ENCODE results near the gene SEMG1. TPM values are rescaled to one million over a fixed set of nuclear protein-coding genes. Genes with fewer than 3 reads are reported as not detected.

SEMG1 gene, protein sequence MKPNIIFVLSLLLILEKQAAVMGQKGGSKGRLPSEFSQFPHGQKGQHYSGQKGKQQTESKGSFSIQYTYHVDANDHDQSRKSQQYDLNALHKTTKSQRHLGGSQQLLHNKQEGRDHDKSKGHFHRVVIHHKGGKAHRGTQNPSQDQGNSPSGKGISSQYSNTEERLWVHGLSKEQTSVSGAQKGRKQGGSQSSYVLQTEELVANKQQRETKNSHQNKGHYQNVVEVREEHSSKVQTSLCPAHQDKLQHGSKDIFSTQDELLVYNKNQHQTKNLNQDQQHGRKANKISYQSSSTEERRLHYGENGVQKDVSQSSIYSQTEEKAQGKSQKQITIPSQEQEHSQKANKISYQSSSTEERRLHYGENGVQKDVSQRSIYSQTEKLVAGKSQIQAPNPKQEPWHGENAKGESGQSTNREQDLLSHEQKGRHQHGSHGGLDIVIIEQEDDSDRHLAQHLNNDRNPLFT
- polyA plus RNA-seq (2013, experiment 1 of 2; ENCODE audit: insufficient read length), result not detected
- polyA plus RNA-seq (2013, experiment 2 of 2; ENCODE audit: insufficient read length), result not detected

DNA sequence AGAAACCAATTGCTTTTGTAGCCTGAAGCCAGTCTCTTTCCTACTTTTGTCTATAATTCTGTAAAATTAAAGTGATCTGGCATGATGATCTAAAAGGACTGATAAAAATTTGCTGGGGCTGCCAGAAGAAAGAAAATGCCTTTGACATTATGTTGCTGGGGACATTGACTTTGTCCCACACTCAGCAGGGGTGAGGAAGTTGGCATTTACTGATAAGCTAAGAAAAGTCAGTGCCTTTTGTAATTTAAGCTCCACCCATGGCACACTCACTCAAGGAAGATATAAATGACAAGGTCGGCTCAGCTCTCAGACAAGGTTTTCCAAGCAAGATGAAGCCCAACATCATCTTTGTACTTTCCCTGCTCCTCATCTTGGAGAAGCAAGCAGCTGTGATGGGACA, at the start of gene SEMG1:
SEMG1 (plus strand) TSS at position 309 of the 400 bp plus-strand sequence; CDS start at position 330, 21 bp downstream.
- DNase-seq, result no peak

DNA sequence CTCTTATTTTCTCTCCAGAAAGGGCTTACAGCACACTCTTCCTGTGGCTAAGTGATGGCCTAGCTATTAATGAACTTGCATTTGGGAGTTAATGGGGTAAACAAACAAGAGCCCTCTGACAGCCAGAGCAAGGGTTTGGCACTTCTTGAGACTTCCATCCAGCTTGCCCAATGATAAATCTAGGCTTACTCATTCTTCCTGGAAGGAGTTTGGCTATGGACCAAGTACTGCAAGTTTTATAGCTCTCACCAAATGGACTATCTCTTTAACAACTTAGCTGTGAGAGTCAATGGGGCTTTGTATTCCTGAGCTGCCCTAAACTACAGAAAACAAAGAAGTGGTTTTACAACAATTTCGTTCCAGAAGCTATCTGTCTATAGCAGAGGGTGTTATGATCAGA, 48.9 kb upstream of the SEMG1 start:
- DNase-seq, result peak; percentile 70

DNA sequence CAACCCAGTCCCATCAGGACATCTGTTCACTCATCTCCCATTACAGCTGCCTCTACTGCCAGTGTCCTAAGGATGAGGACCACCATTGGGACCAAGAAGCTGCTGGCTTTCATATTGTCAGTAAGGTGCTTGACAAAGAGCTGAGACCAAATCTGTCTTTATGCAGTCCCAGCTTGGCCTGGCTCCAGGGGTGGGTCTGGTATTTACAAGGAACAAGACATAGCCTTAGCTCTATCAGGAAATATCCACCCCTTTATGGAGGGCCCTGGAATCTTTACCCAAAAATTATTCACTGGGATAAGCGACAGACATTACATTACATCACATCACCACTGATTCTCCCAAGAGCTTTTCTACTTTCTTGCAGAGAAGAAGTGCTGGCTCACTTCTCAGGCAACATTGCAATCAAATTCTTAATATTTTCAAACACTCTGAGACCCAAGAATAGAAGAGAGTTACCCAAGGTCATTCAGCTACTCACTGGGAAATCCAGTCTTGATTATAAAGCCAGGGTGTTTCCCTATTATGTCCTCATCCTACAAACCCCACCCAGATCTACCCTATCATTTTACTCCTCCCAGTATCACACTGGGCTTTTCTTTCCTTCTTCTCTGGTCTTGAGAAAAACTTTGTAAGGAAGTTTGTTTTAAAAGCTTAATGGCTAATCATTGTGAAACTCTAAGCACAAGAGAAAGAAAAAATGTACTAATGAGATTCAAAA, 43.6 kb upstream of the SEMG1 start:
- no peak for DNase-seq

DNA sequence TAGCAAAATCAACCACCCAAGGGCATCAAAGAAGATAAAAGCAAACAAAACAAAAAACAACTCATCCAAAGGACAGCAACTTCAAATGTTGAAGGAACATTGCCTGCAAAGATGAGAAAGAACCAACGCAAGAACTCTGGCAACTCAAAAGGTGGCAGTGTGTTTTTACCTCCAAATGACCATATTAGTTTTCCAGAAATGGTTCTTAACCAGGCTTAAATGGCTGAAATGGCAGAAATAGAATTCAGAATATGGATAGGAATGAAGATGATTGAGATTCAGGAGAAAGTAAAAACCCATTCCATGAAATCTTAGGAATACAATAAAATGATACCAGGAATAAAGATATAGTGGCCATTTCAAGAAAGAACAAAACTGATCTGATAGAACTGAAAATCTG, 41.9 kb upstream of the SEMG1 start:
- no peak for DNase-seq

DNA sequence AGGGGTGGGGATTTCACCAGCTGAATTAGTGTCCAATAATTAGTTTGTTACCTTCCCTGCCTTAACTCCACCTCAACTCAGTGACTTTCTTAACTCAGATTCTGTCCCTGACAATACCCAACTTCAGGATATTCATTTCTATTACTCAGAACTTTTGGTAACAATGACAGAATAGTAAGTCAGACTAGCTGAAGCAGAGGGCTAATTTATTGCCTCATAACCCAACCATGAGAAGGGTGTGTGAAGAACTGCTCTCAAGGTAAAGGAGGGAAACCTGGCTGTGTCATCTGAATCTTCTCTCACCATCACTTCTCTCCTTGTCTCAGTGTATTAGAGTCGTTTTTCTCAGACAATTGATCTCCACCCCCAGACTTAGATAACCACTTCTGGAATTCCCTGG, 33.3 kb upstream of the SEMG1 start:
- no peak for DNase-seq

DNA sequence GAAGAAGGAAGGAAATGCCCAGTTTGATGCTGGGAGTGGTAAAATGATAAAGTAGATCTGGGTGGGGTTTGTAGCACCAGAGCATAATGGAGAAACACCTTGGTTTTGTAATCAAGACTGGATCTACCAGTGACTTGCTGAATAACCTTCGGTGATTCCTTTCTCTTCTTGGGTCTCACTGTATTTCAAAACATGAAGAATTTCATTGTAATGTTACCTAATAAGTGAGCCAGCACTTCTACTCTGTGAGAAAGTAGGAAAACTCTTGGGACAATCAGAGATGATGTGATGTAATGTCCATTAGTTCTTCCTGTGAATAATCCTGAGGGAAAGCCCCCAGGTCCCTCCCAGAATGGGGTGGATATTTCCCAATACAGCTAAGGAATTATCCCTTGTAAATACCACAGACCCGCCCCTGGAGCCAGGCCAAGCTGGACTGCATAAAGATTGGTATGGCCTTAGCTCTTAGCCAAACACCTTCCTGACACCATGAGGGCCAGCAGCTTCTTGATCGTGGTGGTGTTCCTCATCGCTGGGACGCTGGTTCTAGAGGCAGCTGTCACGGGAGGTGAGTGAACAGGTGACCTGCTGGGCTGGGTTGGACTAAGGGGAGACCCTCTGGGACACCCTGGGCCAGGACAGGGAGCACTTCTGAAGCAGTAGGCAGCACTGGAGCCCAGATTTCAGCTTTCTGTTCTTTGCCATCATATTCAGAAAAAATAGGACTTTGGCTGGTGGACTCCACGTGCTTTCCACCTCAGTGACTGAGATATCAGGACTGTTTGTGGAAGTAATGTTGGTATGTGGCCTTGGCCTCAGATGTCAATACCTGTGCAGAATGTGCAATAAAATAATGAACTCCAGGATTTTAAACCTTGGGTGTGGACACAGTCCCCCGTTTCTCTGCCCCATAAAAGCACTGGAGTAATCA, 32.1 kb upstream of the SEMG1 start, which contains the start of gene PI3:
PI3 (plus strand) TSS at position 469 of the 931 bp plus-strand sequence; CDS start at position 490, 21 bp downstream.
- DNase-seq, result no peak

DNA sequence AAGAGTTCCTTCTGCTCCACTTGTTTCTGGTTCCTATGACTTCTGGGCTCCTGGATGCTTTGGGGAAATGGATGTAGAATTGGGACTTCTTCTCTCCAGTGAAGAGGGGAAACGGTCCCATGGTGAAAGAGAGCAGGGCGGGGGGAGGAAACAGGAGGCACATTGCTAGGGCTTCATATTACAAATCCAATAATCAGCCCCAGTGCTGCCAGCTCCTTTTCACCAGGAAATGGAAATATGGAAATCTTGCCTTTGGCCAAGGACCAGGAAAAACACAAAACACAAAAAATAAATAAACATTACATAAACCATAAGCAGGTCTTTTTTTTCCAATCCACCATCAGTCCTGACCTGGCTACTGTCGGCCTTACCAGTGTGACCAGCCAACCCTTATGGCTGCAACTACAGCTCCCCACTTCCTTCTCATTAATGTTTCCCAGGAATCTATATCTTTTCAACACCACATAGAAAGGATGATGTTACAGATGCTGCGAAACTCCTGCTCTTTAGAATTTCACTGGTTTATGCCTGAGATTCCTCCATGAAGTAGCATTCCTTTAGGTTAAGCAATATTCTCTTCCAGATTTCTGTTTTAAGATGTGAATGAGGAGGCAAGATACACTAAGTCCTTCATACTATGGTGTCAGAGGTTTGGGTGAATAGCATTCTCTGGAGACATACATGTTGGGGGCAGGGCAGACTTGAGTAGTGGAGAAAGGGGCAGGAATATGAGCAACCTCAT, 30.1 kb upstream of the SEMG1 start:
- DNase-seq, result no peak

DNA sequence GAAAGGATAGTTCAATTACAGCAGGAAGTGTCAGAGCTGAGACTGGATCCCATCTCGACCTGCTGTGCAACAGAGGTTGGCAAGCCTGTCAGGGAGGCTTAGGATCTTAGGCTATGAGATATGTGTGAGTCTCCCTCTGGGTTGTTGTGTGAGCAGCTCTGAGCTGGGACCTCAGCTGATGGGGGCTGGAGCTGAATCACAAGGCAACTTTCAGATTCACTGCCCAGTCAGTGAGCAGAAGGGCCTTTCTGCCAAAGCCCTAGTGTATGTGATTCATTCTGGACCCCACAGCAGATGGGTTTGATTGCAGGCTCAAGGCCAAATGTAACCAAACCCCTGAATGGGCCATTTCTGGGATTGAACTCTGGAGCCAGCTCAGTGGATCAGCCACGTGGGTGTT, 27.7 kb upstream of the SEMG1 start:
- DNase-seq, result peak; percentile 11

DNA sequence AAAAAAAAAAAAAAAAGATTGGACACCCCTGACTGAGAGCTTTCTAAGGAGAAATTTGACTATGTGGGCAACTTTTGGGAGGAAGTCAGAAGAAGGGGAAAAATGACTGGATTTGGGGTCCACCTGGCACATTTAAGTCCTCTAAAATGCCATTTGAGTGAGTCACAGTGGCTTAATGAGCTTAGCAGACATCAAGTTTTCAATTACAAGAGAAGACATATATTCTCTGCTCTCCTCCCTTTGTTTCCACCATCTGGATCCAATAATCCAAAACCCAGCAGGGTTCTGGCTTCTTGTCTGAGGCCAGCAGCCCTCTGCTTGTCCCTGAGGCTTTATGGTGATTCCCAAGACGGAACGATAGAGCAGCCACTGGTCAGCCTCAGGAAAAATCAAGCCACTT, 25.2 kb upstream of the SEMG1 start:
- peak; percentile 70 for DNase-seq

DNA sequence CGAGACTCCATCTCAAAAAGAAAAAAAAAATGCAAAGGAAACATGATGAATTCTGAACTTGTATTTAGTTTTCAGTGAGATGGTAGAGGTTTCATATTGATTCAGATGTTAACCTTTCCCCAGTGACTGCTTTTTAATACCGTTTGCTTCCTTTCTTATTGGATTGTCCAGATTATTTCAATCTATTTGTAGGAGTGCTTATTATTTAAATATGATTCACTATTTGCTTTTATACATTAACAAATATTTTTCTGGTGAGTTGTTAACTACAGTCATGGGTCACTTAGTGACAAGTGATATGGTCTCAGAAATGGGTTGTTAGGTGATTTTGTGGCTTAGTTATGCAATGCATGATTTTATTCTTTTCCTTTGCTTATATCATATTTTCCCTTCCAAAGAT, 23.7 kb upstream of the SEMG1 start:
- no peak for DNase-seq

DNA sequence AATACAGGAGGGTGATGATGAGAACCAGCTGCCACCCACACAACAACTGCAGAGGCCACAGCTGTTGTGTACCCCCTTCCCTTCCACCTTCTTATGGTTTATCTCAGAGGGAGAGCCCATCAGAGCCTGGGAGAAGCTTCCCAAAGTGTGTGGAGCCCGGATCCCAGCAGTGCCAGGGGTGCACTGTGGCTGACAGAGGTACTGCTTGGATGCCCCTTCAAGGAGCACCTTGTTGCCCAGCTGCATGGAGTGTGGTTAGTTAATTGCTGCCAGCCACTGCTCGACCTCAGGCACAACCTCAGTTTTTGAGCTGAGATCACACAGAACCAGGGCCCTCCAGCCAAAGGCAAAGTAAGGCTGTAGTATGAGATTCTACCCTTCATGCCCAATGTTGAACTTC, 19.1 kb upstream of the SEMG1 start:
- DNase-seq, result no peak

DNA sequence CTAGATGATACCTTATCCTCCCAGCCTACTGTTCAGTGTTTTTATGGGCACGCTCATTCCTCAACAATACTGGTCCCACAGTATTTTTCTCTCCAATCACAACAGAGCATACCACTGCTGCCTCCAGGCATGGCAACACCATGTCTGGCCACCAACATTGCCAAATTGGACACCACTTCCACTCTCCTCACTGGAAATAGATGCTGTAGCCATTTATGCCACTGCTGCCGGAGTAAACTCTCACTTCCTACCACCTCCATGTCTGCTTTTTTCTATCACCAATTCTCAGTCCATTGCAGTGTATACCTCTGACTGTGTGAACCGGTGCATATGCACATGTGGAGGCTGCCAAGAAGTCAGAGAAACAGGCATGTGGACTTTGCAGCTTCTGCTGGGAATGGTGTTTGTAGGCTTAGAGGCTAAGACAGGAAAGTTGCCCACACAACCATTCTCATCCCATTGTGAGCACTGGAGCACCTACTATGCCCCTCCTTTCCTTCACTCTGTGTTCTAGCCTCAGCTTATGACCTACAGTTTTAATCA, 17.7 kb upstream of the SEMG1 start:
- DNase-seq, result no peak

DNA sequence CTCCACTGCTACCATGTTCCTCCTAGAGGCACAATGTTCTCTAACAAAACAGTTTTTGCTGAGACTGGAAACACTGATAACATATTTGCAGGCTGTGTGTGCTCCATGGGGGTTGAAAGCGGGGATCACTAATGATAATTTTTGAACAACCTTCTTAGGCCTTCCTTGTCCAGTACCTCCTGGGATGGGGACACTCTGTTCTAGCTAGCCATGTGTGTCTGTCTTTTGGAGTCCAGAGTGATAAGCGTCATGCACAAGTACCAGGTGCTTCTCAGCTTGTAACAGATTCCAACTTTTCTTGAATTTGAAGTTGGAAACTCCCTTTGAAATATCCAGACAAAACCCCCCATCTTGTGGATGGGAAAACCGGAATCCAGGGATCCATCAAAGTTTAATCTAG, 17.0 kb upstream of the SEMG1 start:
- no peak for DNase-seq

DNA sequence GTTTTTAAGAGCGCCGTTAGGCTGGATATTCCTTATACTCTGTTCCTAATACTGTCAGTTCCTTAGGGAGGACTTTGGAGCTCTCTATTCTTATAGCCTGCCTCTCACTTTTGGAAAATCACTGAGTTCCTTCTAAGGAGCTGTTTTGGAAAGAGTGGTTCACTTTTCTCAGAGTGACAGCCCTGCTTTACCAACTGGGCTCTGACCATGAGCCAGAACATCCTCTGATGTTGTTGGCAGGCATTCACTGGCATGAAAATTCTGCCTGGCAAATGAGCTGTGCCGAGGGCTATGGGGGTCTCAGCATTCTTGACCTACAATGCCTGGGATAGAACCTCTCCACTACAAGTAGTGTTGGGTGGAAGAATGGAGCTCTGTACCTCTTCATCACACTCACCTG, 14.9 kb upstream of the SEMG1 start:
- DNase-seq, result no peak

DNA sequence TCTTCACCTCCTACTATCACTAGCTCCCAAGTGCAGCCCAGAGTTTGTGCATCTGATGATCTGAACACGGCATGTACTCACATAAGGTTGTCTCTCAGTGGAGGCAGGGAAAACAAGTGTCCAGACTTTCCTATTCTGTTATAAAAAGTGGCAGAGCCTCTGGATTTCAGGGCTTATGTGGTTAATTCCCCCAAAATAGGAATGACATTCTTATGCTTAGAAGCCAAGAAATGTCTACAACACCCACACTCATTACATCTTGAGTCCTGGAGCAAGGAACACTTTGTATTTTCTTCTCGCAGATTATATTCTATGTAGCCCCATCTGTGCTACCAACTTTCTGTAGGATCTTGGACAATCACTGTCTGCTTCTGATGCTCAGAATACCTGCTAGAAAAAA, 13.5 kb upstream of the SEMG1 start:
- DNase-seq, result no peak

DNA sequence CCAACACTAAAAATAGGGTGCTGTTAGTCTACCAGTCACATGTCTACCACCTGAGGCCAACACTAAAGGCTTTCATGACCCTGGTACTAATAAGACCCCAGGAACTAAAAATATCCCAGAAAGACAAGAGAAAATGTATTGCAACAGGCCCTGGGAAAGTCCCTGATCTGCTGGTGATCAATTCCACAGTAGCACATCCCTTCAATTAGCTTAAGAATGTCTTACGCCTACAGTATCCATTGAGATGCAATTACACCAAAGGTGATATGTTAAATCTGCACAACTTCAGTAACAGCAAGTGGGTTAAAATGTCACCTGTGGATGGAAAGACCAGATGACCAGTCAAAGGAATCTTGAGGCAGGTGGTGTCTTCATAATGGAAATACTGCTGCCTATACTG, 3.1 kb downstream of the SEMG1 start:
- no peak for DNase-seq

DNA sequence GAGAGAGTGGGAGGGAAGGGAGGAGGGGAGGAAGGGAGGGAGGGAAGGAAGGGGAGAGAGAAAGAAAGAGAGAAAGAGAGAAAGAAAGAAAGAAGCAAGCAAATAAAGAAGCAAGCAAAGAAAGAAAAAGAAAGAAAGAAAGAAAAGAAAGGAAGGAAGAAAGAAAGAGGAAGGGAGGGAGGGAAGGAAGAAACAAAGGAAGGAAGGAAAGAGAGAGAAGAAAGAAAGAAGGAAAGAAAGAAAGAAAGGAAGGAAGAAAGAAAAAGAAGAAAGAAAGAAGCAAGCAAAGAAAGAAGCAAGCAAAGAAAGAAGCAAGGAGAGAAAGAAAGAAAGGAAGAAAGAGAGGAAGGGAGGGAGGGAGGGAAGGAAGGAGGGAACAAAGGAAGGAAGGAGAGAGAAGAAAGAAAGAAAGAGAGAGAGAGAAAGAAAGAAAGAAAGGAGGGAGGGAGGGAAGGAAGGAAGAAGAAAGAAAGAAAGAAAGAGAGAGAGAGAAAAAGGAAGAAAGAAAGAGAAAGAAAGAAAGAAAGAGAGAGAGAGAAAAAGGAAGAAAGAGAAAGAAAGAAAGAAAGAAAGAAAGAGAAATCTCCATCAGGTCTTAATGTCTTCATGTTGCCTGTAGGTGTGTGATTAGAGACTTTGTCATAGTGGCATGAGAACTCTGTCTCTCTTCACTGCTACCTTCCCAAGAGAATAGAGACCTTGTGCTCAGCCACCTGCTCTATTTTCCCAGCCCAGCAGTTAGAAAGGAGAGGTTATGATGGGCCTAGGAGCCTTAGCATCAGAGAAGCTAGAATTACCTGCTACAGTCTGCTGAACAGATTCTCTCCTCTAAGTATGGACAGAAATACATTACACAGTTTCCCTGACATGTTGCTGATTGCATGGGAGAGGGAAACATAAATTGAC, 5.0 kb downstream of the SEMG1 start:
- DNase-seq, result no peak

DNA sequence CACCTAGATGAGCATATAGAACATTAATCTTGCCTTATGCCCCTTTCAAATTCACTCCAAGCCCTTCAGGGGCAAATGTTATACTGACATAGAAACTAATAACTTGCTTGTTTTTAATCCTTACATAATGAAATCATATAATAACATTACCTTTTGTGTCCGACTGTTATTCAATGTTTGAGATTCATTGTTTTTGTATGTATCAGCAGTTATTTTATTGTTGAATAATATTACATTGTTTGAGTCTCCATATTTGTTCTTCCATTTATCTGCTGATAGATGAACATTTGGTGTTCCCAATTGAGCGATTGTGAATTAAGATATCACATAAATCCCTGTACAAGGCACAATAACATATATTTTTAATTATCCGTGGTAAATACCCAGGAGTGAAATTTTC, 6.0 kb downstream of the SEMG1 start:
- no peak for DNase-seq

DNA sequence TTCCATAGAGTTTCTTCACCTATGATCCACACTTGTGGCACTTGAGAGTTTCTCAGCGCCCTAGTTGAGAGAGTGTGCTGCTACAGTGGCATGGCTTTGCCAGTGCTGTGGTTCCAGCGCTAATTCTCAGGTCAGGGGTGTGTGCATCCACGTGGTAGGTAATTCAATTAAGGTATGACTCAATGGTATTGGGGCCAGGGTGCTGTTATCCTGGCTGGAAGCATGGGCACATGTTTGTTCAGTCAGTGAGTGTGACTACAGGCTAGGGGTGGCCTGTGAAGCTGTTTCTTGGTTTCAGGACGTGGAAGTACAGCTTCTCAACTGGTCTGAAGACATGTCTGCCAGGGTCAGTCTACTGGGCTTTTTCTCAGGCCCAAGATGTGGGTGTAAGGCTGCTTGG, 11.3 kb downstream of the SEMG1 start:
- no peak for DNase-seq

DNA sequence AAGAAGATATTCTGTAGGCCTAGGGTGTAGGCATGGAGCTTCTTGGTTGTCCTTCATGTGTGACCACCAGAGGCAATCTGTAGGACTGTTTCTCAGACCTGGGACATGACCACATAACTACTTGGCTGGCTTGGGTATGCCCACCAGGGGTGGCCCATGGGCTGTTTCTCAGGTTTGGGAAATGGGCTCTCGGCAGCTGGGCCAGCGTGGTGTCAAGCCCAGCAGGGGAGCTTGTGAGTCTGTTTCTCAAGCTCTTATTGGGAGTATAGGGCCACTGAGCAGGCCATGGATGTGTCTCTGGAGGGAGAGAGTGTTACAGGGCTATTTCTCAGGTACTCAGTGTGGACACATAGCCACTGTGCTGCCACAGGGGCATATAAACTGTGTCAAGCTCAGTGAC, 11.8 kb downstream of the SEMG1 start:
- no peak for DNase-seq

All from fibroblast of skin of abdomen (primary cell).